ENCODE data around the gene HIVEP2.

Gene HIVEP2

DNA sequence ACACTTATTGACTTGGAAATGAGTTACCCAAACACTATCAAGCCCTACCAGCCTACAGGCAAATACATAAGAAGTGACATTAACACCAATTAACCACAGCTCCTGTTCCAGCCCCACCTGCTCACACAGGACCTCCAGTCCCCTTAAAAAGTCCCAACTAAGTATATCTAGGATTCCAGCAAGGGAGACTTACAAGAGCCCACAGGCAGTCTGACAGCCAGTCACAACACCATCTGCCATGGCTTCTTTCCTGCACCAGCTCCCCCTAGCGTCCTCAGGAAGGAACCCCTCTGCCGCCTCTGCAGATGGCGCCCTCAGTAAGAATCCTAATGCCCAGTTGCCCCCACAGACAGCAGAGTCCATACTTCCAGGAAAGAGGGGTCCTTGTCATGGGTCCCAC, 122.1 kb downstream of the HIVEP2 start:
- H3K9me3 Mint-ChIP-seq = no peaks in the 10 kb centered on the region

DNA sequence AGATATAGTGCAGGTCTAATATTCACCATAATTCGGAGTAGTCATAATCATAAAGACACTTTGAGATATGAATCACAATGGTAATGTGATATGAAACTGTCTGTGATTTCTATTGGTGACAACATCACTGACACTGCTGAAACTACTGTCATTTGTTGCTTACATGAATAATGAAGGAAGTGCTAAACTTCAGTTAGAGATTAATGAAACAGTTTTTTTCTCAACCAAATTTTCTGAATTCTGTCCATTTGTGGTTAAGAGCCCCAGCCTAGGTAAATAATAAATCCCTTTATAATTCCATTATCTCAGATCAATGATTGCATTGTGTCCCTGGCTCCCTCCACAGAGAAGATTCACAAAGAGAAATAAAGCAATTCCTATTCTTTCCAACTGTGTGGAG, 122.6 kb downstream of the HIVEP2 start:
- no peak for DNase-seq
- no peaks in the 10 kb centered on the region for H3K27me3 Mint-ChIP-seq
- no peak overlapping the region for H3K4me3 Mint-ChIP-seq
- H3K36me3 Mint-ChIP-seq = peaks cover 19% of the 10 kb centered on the region
- H3K27ac Mint-ChIP-seq = peak overlapping the region; percentile 68
- CTCF ChIA-PET = interaction anchor here (0.8 to 1.9 kb wide), 3 partner anchors 13 to 20 kb away, joined by 3 to 6 read pairs (median 3); no protein-coding TSS in a partner anchor
- H3K4me1 Mint-ChIP-seq = peaks cover 54% of the 10 kb centered on the region
- H3K9me3 Mint-ChIP-seq = no peaks in the 10 kb centered on the region

More for the DNA sequence above, 122.1 kb downstream of the HIVEP2 start:
- Mint-ChIP-seq H3K27ac (peak overlapping the region; percentile 68), H3K4me1 (peaks cover 51% of the 10 kb centered on the region), H3K36me3 (peaks cover 16% of the 10 kb centered on the region), H3K4me3 (no peak overlapping the region), H3K27me3 (no peaks in the 10 kb centered on the region)
- CTCF ChIA-PET = interaction anchor here (0.8 to 1.9 kb wide), 3 partner anchors 12 to 20 kb away, joined by 3 to 6 read pairs (median 3); no protein-coding TSS in a partner anchor
- no peak for DNase-seq

DNA sequence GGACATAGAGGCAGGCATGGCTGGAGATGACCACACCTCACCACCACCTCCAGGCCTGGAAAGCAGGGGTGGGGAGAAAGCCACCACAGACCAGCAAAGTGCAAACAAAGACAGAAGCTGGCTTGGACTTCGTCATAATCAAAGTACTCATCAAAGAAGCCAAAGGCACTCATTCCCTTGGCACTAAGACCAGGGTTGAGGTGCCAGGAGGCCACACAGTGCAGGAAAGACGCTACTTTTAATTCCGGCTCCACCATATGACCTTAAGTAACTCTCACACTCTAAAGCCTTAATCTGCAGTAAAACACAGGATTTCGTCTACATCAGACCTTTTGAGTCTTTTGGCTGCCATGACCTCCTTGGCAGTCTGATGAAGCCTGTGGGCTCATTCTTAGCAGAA, 123.1 kb downstream of the HIVEP2 start:
- Mint-ChIP-seq H3K27me3 (no peaks in the 10 kb centered on the region), H3K9me3 (no peaks in the 10 kb centered on the region), H3K4me3 (no peak overlapping the region), H3K4me1 (peaks cover 57% of the 10 kb centered on the region), H3K36me3 (peaks cover 20% of the 10 kb centered on the region), H3K27ac (peak overlapping the region; percentile 9)
- no peak for DNase-seq
- CTCF ChIA-PET = no interaction called here

DNA sequence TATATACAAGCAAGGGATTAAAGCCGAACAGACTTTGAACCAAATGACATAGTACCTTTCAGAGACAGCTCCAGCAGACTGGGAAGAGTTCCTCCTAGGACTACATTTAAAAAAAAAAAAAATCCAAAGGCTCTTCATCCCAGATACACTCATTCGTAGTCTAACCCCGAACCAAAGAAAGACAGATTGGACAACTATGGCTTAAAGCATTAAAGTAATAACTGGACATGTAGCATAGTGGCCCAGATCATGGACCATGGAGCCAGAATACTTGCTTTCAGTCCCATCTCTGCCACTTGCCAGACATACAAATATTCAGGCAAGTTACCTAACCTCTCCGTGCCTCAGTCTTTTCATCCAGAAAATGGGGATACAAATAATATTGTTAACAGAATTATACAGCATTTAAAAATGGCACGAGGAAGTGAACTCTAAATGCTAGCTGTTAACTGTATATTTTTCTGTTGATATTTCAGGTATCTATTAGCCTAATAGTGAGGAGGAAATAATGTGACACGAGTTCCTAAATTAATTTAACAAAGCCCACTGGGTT, 123.7 kb downstream of the HIVEP2 start:
- Mint-ChIP-seq H3K27me3 (no peaks in the 10 kb centered on the region), H3K9me3 (no peaks in the 10 kb centered on the region), H3K27ac (peak overlapping the region; percentile 97), H3K4me1 (peaks cover 62% of the 10 kb centered on the region), H3K4me3 (no peak overlapping the region), H3K36me3 (peaks cover 26% of the 10 kb centered on the region)
- DNase-seq = no peak
- CTCF ChIA-PET = interaction anchor here (0.9 to 2.0 kb wide), 2 partner anchors 24 to 35 kb away, joined by 3 to 5 read pairs; no protein-coding TSS in a partner anchor

DNA sequence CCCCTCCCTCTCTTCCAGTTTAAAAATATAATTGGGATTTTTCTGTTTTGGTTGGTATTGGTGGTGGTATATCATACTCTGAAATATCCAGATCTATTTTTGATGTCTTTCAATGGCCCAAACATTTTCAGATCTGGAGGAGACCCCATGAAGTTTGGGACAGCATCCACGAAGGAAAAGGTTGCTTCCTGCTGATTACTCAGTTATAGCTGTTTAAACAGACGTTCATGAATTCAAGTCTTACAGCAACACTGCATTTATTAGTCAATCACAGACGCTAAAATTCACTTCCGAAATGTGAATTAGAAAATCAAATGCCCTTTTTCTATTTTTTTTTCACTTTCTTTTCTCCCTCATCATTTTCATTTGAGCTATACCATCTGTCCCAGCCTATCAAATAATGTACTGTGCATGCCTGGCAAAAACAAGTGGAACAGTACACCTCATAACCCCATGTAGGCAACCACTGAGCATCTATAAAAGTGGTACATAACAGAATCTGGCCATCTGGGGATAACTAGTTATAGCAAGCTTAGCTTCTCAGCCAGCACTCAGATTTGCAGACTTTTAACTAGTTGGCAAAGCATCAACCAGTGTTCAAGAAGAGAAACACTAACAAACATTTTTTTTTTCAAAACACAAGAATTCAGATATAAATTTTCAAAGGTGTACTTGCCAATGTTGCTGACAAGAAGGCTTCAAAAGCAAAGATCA, 124.5 kb downstream of the HIVEP2 start:
- Mint-ChIP-seq H3K36me3 (peaks cover 26% of the 10 kb centered on the region), H3K4me3 (peak overlapping the region; percentile 86), H3K9me3 (no peaks in the 10 kb centered on the region), H3K27ac (peak overlapping the region; percentile 97), H3K27me3 (no peaks in the 10 kb centered on the region), H3K4me1 (peaks cover 62% of the 10 kb centered on the region)
- no peak for DNase-seq
- CTCF ChIA-PET = interaction anchor here (0.9 to 2.6 kb wide), 5 partner anchors 23 to 65 kb away, joined by 3 to 7 read pairs (median 5); no protein-coding TSS in a partner anchor

DNA sequence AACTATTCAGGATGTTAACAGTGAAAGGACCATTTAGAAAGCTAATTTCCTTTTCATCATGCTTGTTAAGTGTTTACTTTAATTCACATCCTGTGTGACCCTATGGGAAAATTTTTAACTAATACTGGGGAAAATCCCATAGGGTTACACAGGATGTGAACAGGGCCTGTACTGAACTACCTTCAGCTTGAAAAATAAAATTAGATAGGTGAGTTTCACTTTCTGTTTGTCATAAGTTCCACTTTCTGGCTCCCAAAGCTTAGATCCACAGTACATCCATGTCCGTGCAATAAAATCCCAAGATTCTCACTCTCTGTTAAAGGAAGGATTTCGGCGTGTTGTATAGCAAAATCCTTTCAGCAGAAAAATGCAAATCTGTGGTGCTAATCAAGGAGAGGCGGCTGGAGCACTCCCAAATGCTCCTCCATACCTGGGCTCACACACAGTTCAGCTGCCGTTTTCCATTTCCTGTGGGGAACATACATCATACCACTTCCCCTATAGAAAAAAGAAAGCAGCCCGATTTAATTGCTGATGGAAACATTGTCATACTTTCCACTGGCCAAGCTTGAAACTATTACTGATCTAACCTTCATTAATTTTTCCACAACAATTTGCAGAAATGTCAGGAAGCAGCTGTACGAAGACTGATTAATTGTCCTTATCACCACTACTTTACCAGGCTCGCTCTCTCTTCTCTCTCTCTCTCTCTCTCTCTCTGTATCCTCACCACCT, 125.2 kb downstream of the HIVEP2 start:
- Mint-ChIP-seq H3K27ac (peak overlapping the region; percentile 97), H3K27me3 (no peaks in the 10 kb centered on the region), H3K4me3 (peak overlapping the region; percentile 86), H3K9me3 (no peaks in the 10 kb centered on the region), H3K36me3 (peaks cover 31% of the 10 kb centered on the region), H3K4me1 (peaks cover 62% of the 10 kb centered on the region)
- peak; percentile 56 for DNase-seq
- CTCF ChIA-PET = interaction anchor here (0.9 to 2.6 kb wide), 9 partner anchors 13 to 127 kb away, joined by 3 to 7 read pairs (median 4); no protein-coding TSS in a partner anchor

DNA sequence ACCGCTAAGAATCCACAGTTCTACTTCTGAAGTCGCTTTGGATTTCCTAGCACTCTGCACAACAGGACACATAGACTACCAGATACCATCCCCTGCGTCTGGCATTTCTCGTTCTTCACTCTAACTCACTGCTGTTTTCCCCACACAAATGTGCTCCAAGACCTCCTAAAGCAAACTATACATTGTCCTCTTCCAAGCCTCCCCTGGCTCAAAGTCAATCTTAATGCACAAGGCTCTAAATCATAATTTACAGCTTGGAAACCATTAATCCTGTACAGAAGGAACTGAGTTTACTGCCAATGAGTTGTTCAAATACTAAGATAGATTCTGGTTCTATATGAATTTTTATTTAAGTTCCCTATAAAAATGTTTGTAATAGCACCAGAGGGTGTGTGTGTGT, 128.5 kb downstream of the HIVEP2 start:
- H3K27me3 Mint-ChIP-seq = no peaks in the 10 kb centered on the region
- no peak overlapping the region for H3K4me3 Mint-ChIP-seq
- H3K4me1 Mint-ChIP-seq = peaks cover 64% of the 10 kb centered on the region
- CTCF ChIA-PET = interaction anchor here (1.0 kb wide), 1 partner anchor 124 kb away, joined by 3 read pairs; no protein-coding TSS in a partner anchor
- peaks cover 36% of the 10 kb centered on the region for H3K36me3 Mint-ChIP-seq
- no peak overlapping the region for H3K27ac Mint-ChIP-seq
- DNase-seq = no peak
- no peaks in the 10 kb centered on the region for H3K9me3 Mint-ChIP-seq

DNA sequence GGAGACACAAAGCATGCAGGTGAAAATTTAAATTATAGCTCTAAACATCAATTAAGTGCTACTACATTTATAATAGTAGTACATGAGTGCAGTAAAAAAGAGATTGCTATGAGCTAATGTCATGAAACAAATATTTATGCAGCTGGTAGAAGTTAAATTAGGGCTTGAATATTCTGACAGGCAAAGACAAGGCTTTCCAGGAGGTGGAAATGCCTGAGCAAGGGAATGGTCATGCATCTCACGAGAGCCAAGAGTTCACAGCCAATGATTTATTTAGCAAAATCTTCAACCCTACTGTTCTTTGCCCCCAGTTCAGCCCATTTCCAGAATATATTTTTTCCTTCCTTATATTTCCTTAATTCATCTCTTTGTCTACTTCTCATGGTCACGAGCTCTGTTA, 128.9 kb downstream of the HIVEP2 start:
- H3K36me3 Mint-ChIP-seq = peaks cover 35% of the 10 kb centered on the region
- no peaks in the 10 kb centered on the region for H3K9me3 Mint-ChIP-seq
- no peak overlapping the region for H3K4me3 Mint-ChIP-seq
- H3K27ac Mint-ChIP-seq = no peak overlapping the region
- no peak for DNase-seq
- CTCF ChIA-PET = interaction anchor here (1.0 kb wide), 1 partner anchor 123 kb away, joined by 3 read pairs; no protein-coding TSS in a partner anchor
- no peaks in the 10 kb centered on the region for H3K27me3 Mint-ChIP-seq
- peaks cover 64% of the 10 kb centered on the region for H3K4me1 Mint-ChIP-seq

DNA sequence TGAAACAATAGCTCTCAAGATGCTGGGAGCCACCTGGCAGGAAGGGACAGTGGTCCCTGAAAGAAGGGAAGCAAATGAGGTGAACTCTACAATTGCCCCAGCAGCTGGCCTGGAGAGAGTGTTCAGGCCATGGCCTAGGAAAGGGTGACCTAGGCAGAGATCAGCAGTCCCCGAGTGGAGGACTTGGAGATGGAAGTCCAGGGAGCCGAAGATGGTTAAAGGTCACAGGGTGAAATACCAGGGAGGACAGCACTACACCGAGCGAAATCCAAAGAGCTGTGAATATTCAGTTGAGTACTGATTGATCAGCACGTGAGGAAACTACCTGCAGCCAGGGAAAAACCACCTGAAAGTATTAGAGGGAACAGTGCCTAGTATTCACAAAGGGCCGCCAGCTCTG, 133.1 kb downstream of the HIVEP2 start:
- peaks cover 38% of the 10 kb centered on the region for H3K4me1 Mint-ChIP-seq
- no peak for DNase-seq
- CTCF ChIA-PET = no interaction called here
- H3K36me3 Mint-ChIP-seq = peaks cover 51% of the 10 kb centered on the region
- no peak overlapping the region for H3K4me3 Mint-ChIP-seq
- peaks cover 2% of the 10 kb centered on the region for H3K9me3 Mint-ChIP-seq
- H3K27me3 Mint-ChIP-seq = no peaks in the 10 kb centered on the region
- no peak overlapping the region for H3K27ac Mint-ChIP-seq

DNA sequence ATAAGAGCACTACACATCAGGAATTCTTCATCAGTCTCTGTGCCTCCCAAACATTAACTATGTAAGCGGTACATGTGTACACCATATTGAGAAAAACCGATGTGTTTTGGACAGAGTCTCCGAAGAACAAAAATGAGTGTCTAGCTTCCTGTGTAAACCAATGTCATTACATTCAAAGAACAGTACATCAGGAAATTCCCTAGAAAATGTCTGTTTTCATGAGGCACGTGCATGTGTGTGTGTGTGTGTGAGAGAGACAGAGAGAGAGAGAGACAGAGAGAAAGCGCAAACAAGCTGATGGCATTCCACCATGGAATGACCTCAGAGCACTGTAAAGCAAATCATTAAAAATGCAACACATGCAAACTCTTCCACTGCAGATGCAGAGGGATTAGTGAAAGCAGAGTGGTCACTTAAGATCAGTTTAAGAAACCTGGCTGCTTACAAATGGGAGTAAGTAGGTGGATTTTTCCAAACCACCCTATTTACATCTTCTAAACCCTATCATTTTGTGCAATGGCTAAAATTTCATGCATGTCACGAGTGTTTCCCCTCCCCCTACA, 133.9 kb downstream of the HIVEP2 start:
- Mint-ChIP-seq H3K4me1 (peaks cover 32% of the 10 kb centered on the region), H3K27ac (peak overlapping the region; percentile 47), H3K9me3 (peaks cover 2% of the 10 kb centered on the region), H3K27me3 (no peaks in the 10 kb centered on the region), H3K4me3 (no peak overlapping the region), H3K36me3 (peaks cover 49% of the 10 kb centered on the region)
- no peak for DNase-seq
- CTCF ChIA-PET = no interaction called here

DNA sequence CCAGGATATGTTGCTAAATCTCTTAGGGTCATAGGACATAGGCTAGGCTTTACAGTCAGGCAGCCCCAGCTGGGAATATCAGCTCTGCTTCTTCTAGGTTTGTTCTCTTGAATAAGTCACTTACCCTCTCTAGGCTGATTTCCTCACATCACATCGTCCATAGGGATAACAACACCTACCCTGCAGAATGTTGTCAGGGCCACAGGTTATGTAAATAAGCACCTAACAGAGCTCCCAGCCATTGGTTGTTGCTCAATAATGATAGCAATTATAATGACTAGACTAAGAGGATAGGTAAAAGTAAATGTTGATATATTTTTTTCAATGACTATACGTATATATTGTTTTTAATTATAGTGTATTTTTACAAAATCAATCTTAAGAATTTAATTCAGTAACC, 135.0 kb downstream of the HIVEP2 start:
- H3K27ac Mint-ChIP-seq = no peak overlapping the region
- H3K27me3 Mint-ChIP-seq = no peaks in the 10 kb centered on the region
- H3K4me1 Mint-ChIP-seq = peaks cover 32% of the 10 kb centered on the region
- DNase-seq = no peak
- H3K36me3 Mint-ChIP-seq = peaks cover 49% of the 10 kb centered on the region
- CTCF ChIA-PET = no interaction called here
- peaks cover 2% of the 10 kb centered on the region for H3K9me3 Mint-ChIP-seq
- no peak overlapping the region for H3K4me3 Mint-ChIP-seq

DNA sequence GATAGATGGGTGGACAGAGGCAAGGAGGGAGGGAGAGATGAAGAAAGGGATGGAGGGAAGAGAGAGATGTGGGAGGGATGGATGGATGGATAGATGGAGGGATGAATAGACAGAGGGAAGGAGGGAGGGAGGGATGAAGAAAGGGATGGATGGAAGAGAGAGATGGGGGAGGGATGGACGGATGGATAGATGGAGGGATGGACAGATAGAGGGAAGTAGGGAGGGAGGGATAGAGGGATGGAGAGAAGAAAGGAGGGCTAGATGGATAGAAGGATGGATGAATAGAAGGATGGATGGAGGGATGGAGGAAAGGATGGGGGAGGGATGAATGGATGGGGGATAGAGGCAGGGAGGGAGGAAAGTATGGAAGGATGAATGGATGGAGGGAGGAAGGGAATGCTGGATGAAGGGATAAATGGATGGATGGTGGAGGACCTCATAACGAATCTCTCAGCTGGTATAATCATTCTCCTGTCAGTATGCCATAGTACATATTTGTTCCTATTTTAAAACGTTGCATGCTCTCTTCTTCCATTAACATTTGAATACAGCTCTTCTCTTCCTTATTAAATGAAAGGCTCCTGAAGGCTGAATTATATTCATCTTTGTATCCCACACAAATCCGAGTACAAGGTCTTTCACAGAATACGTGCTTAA, 136.4 kb downstream of the HIVEP2 start:
- peaks cover 26% of the 10 kb centered on the region for H3K4me1 Mint-ChIP-seq
- H3K36me3 Mint-ChIP-seq = peaks cover 44% of the 10 kb centered on the region
- no peak overlapping the region for H3K4me3 Mint-ChIP-seq
- H3K27me3 Mint-ChIP-seq = no peaks in the 10 kb centered on the region
- no peak overlapping the region for H3K27ac Mint-ChIP-seq
- H3K9me3 Mint-ChIP-seq = peaks cover 2% of the 10 kb centered on the region
- no peak for DNase-seq
- CTCF ChIA-PET = interaction anchor here (2.0 kb wide), 1 partner anchor 10 kb away, joined by 4 read pairs; no protein-coding TSS in a partner anchor

DNA sequence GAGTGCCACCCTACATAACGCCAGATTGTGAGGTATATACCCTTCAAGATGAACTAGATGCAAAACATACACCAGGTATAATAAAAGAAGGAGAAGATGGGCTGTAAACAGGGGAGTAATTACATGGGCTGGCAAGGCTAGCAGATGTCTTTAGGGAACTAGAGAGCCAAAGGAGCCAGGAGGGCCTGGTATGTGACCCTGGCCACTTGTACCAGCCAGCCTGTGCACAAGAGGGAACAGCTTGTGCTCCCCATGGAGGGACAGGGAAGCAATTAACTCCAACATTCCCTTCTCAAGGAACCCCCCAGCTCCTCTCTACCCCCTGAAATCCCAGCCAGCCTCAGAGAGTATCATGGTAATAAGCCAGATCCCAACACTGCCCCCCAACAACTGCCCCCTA, 139.9 kb downstream of the HIVEP2 start:
- peaks cover 47% of the 10 kb centered on the region for H3K36me3 Mint-ChIP-seq
- H3K9me3 Mint-ChIP-seq = peaks cover 2% of the 10 kb centered on the region
- CTCF ChIA-PET = interaction anchor here (0.7 kb wide), 1 partner anchor 239 kb away, joined by 5 read pairs; no protein-coding TSS in a partner anchor
- DNase-seq = no peak
- H3K27ac Mint-ChIP-seq = no peak overlapping the region
- no peaks in the 10 kb centered on the region for H3K27me3 Mint-ChIP-seq
- H3K4me1 Mint-ChIP-seq = peaks cover 18% of the 10 kb centered on the region
- no peak overlapping the region for H3K4me3 Mint-ChIP-seq
